GM18505 (cell line): ENCODE measurements around the gene PPFIA2.
A peak's percentile ranks its signal among the peaks of the same experiment; 100 is the strongest.

ENCODE experiments used
- ATAC-seq: cut with Tn5 transposase; IDR thresholded peaks from one replicate; pipeline ENCODE4 v1.9.1; 2021; ENCODE audit not compliant: unreplicated experiment
- POLR2A ChIP-seq: IDR thresholded peaks from 4 replicates; pipeline ENCODE4 v1.6.1; 2011; ENCODE audit warnings: borderline replicate concordance; ENCODE audit not compliant: insufficient read depth, insufficient read length; ENCODE audit errors: extremely low read depth

The PPFIA2 gene

GRCh38 chr12:81369175-81369574 lies 390.0 kb downstream of the PPFIA2 start:
- no peak for TF ChIP-seq POLR2A
- no peak for ATAC-seq

- no peak for TF ChIP-seq POLR2A
- no peak for ATAC-seq
Measured at GRCh38 chr12:81365284-81365683, 393.9 kb downstream of the PPFIA2 start.

GRCh38 chr12:81360916-81361315 lies 398.2 kb downstream of the PPFIA2 start:
- no peak for TF ChIP-seq POLR2A
- no peak for ATAC-seq

GRCh38 chr12:81359736-81360135 lies 399.4 kb downstream of the PPFIA2 start:
- no peak for TF ChIP-seq POLR2A
- no peak for ATAC-seq

GRCh38 chr12:81354327-81354932 lies 404.7 kb downstream of the PPFIA2 start:
- no peak for TF ChIP-seq POLR2A
- no peak for ATAC-seq

GRCh38 chr12:81350309-81350708 lies 408.8 kb downstream of the PPFIA2 start:
- ATAC-seq = no peak
- no peak for TF ChIP-seq POLR2A

GRCh38 chr12:81347404-81347803 lies 411.7 kb downstream of the PPFIA2 start:
- no peak for ATAC-seq
- TF ChIP-seq POLR2A = no peak

GRCh38 chr12:81340910-81341309 lies 418.2 kb downstream of the PPFIA2 start:
- no peak for ATAC-seq
- no peak for TF ChIP-seq POLR2A

- no peak for TF ChIP-seq POLR2A
- no peak for ATAC-seq
Measured at GRCh38 chr12:81339071-81339470, 420.1 kb downstream of the PPFIA2 start.

GRCh38 chr12:81337886-81338285 lies 421.3 kb downstream of the PPFIA2 start:
- TF ChIP-seq POLR2A = no peak
- ATAC-seq = no peak

- TF ChIP-seq POLR2A = no peak
- no peak for ATAC-seq
Measured at GRCh38 chr12:81333812-81334211, 425.3 kb downstream of the PPFIA2 start.

- no peak for ATAC-seq
- TF ChIP-seq POLR2A = no peak
Measured at GRCh38 chr12:81332054-81332453, 427.1 kb downstream of the PPFIA2 start.

GRCh38 chr12:81330480-81330879 lies 428.7 kb downstream of the PPFIA2 start:
- ATAC-seq = no peak
- no peak for TF ChIP-seq POLR2A

- no peak for TF ChIP-seq POLR2A
- ATAC-seq = peak; percentile 89
Measured at GRCh38 chr12:81329085-81329484, 430.1 kb downstream of the PPFIA2 start.

GRCh38 chr12:81327425-81327824 lies 431.7 kb downstream of the PPFIA2 start:
- no peak for ATAC-seq
- no peak for TF ChIP-seq POLR2A
